Measurements from ENCODE around the gene BTBD1.

- TF ChIP-seq ISL1 (CRISPR knock-in tag; IDR thresholded peaks at IDR 0.05) (no peak), TSHZ2 (CRISPR knock-in tag; IDR thresholded peaks at IDR 0.05) (no peak), RARB (CRISPR knock-in tag; IDR thresholded peaks at IDR 0.05) (no peak), PATZ1 (CRISPR knock-in tag; IDR thresholded peaks at IDR 0.05; ENCODE audit: borderline replicate concordance) (no peak), ZNF70 (CRISPR knock-in tag; IDR thresholded peaks at IDR 0.05) (no peak), ZC3H10 (CRISPR knock-in tag; IDR thresholded peaks at IDR 0.05) (no peak), ARNTL (CRISPR knock-in tag; IDR thresholded peaks at IDR 0.05; ENCODE audit: borderline replicate concordance, low read depth) (no peak), CREB5 (CRISPR knock-in tag; IDR thresholded peaks at IDR 0.05; ENCODE audit: low read depth) (no peak), ZFP3 (CRISPR knock-in tag; IDR thresholded peaks at IDR 0.05) (no peak), ZNF8 (CRISPR knock-in tag; IDR thresholded peaks at IDR 0.05) (no peak), CSDC2 (CRISPR knock-in tag; IDR thresholded peaks at IDR 0.05) (no peak), BACH2 (CRISPR knock-in tag; IDR thresholded peaks at IDR 0.05; ENCODE audit: borderline replicate concordance) (no peak)
Observed at GRCh38 chr15:82986442-82986780, 80.6 kb downstream of the BTBD1 start.

All from SK-N-SH treated with all-trans-retinoic acid at 6 μM for 48 hours (cell line).